ENCODE results near the gene MID1.

Gene MID1

GRCh38 chrX:10465254-10465653, 155.1 kb downstream of the MID1 start:
- Histone ChIP-seq H3K27ac (ENCODE audit: extremely low read depth, low read depth, low read length) (no peak overlapping the region), H3K36me3 (ENCODE audit: control insufficient read depth in 2 of 2, insufficient read depth in 1 of 2, low read length in 2 of 2) (peaks cover 0 to 88% of the 10 kb centered on the region in 2 experiments), H3K9me3 (ENCODE audit: control insufficient read depth, insufficient read depth, low read depth, low read length) (no peaks in the 10 kb centered on the region), H3K4me3 (ENCODE audit: low read depth, low read length) (no peak overlapping the region), H3K4me1 (ENCODE audit: control insufficient read depth, insufficient read depth, low read length) (no peaks in the 10 kb centered on the region)
- ChIA-PET CTCF (no interaction called here), POLR2A (no interaction called here)
- TF ChIP-seq BCL6B (tag by site-specific recombination; IDR thresholded peaks at IDR 0.05) (no peak), ZFP69B (tag by site-specific recombination; IDR thresholded peaks at IDR 0.05) (no peak), ZNF544 (tag by site-specific recombination; IDR thresholded peaks at IDR 0.05) (no peak), HOXC10 (CRISPR knock-in tag; IDR thresholded peaks at IDR 0.05) (no peak), ZNF280D (tag by site-specific recombination; IDR thresholded peaks at IDR 0.05) (no peak), ZNF654 (tag by site-specific recombination; IDR thresholded peaks at IDR 0.05; ENCODE audit: low read depth) (no peak), ZNF16 (tag by site-specific recombination; IDR thresholded peaks at IDR 0.05; ENCODE audit: low read depth) (no peak)

- no peak for TF ChIP-seq ZNF311 (tag by site-specific recombination; IDR thresholded peaks at IDR 0.05; ENCODE audit: borderline replicate concordance)
- TF ChIP-seq ZNF112 (tag by site-specific recombination; IDR thresholded peaks at IDR 0.05) = no peak
- TF ChIP-seq ZNF621 (tag by site-specific recombination; IDR thresholded peaks at IDR 0.05) = no peak
- TF ChIP-seq ZNF488 (tag by site-specific recombination; IDR thresholded peaks at IDR 0.05) = no peak
- TF ChIP-seq ZNF530 (tag by site-specific recombination; IDR thresholded peaks at IDR 0.05; ENCODE audit: low read depth) = no peak
- TF ChIP-seq ZNF501 (tag by site-specific recombination; IDR thresholded peaks at IDR 0.05) = no peak
- TF ChIP-seq SP2 (tag by site-specific recombination; IDR thresholded peaks at IDR 0.05) = no peak
- no peak for TF ChIP-seq ZNF157 (tag by site-specific recombination; IDR thresholded peaks at IDR 0.05)
- no peak for TF ChIP-seq GFI1B (tag by site-specific recombination; IDR thresholded peaks at IDR 0.05)
- TF ChIP-seq ZNF707 (tag by site-specific recombination; IDR thresholded peaks at IDR 0.05) = no peak
- TF ChIP-seq ZNF624 (tag by site-specific recombination; IDR thresholded peaks at IDR 0.05) = no peak
- TF ChIP-seq IKZF3 (tag by site-specific recombination; IDR thresholded peaks at IDR 0.05) = no peak
- no peak for TF ChIP-seq ZNF571 (tag by site-specific recombination; IDR thresholded peaks at IDR 0.05)
- TF ChIP-seq ZNF580 (tag by site-specific recombination; IDR thresholded peaks at IDR 0.05) = no peak
- H3K27ac ChIP-seq (ENCODE audit: extremely low read depth, low read depth, low read length) = no peak overlapping the region
- POLR2A ChIA-PET = no interaction called here
- no peak overlapping the region for H3K4me3 ChIP-seq (ENCODE audit: low read depth, low read length)
- CTCF ChIA-PET = interaction anchor here (0.6 kb wide), 1 partner anchor 48 kb away, joined by 3 read pairs; no protein-coding TSS in a partner anchor
- H3K9me3 ChIP-seq (ENCODE audit: control insufficient read depth, insufficient read depth, low read depth, low read length) = no peaks in the 10 kb centered on the region
- H3K36me3 ChIP-seq (ENCODE audit: control insufficient read depth in 2 of 2, insufficient read depth in 1 of 2, low read length in 2 of 2) = peaks cover 0 to 95% of the 10 kb centered on the region in 2 experiments; a peak in 1 of 3 replicates
- H3K4me1 ChIP-seq (ENCODE audit: control insufficient read depth, insufficient read depth, low read length) = no peaks in the 10 kb centered on the region
These were observed 163.3 kb downstream of the MID1 start for GRCh38 chrX:10457092-10457491.
